PC-3 (cell line): ENCODE results near the gene ULK4. TPM values are rescaled to one million over a fixed set of nuclear protein-coding genes. Genes with fewer than 3 reads are reported as not detected.

Source experiments
- ATAC-seq: fragments of 200-7000 bp; cut with Tn5 transposase; 2 replicates; pipeline ENCODE4 v1.9.1; 2020; ENCODE audit warnings: mild to moderate bottlenecking, moderate library complexity
- BruUV-seq: library from RNA; stranded (reverse); fragments of 400-500 nt; replicated peaks from 2 replicates; lab custom pipeline; 2021; lab: Mats Ljungman, UMichigan
- CTCF ChIA-PET: fragments of 300-600 bp; sonication (Branson Sonifier 250); formaldehyde crosslinking; loops from one replicate; lab custom pipeline; 2022; ENCODE audit warnings: antibody characterized with exemption; lab: Charles Lee
- POLR2A ChIA-PET: fragments of 300-600 bp; sonication (Branson Sonifier 250); formaldehyde crosslinking; loops from one replicate; lab custom pipeline; 2022; ENCODE audit warnings: antibody characterized with exemption; ENCODE audit not compliant: unreplicated experiment; lab: Charles Lee
- DNase-seq: peaks from one replicate; pipeline ENCODE4 v3.0.0-alpha.2; 2015
- H2AFZ ChIP-seq: fragments of 300-600 bp; sonication (generic); 2 replicates; pipeline ENCODE4 v1.6.0; 2016; ENCODE audit warnings: antibody characterized with exemption, low read length
- H3F3A ChIP-seq: fragments of 300-600 bp; sonication (generic); one replicate; pipeline ENCODE4 v1.6.0; 2017; ENCODE audit warnings: antibody characterized with exemption, low read length, control low read depth, mild to moderate bottlenecking; ENCODE audit not compliant: unreplicated experiment
- H3K27ac ChIP-seq: fragments of 300-600 bp; sonication (generic); 2 replicates; pipeline ENCODE4 v1.5.1; 2016; ENCODE audit warnings: mild to moderate bottlenecking, low read length
- H3K27me3 ChIP-seq: fragments of 300-600 bp; sonication (generic); 2 replicates; pipeline ENCODE4 v1.6.1; 2016; ENCODE audit warnings: low read length, mixed read lengths
- H3K36me3 ChIP-seq: fragments of 300-600 bp; sonication (generic); 2 replicates; pipeline ENCODE4 v1.6.1; 2016; ENCODE audit warnings: low read depth, mixed run types, low read length, mixed read lengths
- H3K4me1 ChIP-seq: fragments of 300-600 bp; sonication (generic); 2 replicates; pipeline ENCODE4 v1.5.1; 2016; ENCODE audit warnings: low read length; ENCODE audit not compliant: insufficient read depth
- H3K4me2 ChIP-seq: fragments of 300-600 bp; sonication (generic); 2 replicates; pipeline ENCODE4 v1.6.0; 2016; ENCODE audit warnings: low read length
- H3K4me3 ChIP-seq: fragments of 300-600 bp; sonication (generic); 2 replicates; pipeline ENCODE4 v1.5.1; 2016; ENCODE audit warnings: mild to moderate bottlenecking, low read length, mixed read lengths
- H3K79me2 ChIP-seq: fragments of 300-600 bp; sonication (generic); 2 replicates; pipeline ENCODE4 v1.6.1; 2017; ENCODE audit warnings: low read length, mixed read lengths
- H3K9ac ChIP-seq: fragments of 300-600 bp; sonication (generic); 2 replicates; pipeline ENCODE4 v1.6.0; 2016; ENCODE audit warnings: mild to moderate bottlenecking, low read length
- H3K9me2 ChIP-seq: fragments of 300-600 bp; sonication (generic); replicated peaks from 2 replicates; pipeline ENCODE4 v1.6.1; 2016; ENCODE audit warnings: mixed run types, low read length, mixed read lengths
- H3K9me3 ChIP-seq: fragments of 300-600 bp; sonication (generic); 2 replicates; pipeline ENCODE4 v1.6.1; 2016; ENCODE audit warnings: low read length, mixed read lengths
- H4K20me1 ChIP-seq: fragments of 300-600 bp; sonication (generic); 2 replicates; pipeline ENCODE4 v1.6.1; 2016; ENCODE audit warnings: low read length, mixed read lengths
- EZH2 ChIP-seq: fragments of 300-600 bp; sonication (generic); IDR thresholded peaks from one replicate; pipeline ENCODE4 v1.6.1; 2017; ENCODE audit warnings: antibody characterized with exemption, mild to moderate bottlenecking, low read length; ENCODE audit not compliant: unreplicated experiment
- EZH2phosphoT487 ChIP-seq: fragments of 300-600 bp; sonication (generic); IDR thresholded peaks from 2 replicates; pipeline ENCODE4 v1.6.1; 2018; ENCODE audit warnings: mild to moderate bottlenecking, antibody characterized with exemption, low read length, borderline replicate concordance
- intact Hi-C: fragments of 100-400 bp; cut with micrococcal nuclease; formaldehyde crosslinking; loops from 2 replicates; pipeline ENCODE4 v1.9.0; 2023
- total RNA-seq: library from RNA; depleted of rRNA; stranded (reverse); fragments of >200 nt; gene quantifications from 2 replicates; pipeline ENCODE4 v1.2.3, GENCODE V29; 2014
- TF ChIP-seq, protein P1 (sequence below): fragments of 300-600 bp; sonication (generic); conservative IDR thresholded peaks from 2 replicates; pipeline ENCODE4 v1.5.1; 2017; ENCODE audit warnings: antibody characterized with exemption, low read depth, mild to moderate bottlenecking, low read length

The ULK4 gene
- total RNA-seq, 1 experiment from 2014 or later = 4.8 TPM

DNA sequence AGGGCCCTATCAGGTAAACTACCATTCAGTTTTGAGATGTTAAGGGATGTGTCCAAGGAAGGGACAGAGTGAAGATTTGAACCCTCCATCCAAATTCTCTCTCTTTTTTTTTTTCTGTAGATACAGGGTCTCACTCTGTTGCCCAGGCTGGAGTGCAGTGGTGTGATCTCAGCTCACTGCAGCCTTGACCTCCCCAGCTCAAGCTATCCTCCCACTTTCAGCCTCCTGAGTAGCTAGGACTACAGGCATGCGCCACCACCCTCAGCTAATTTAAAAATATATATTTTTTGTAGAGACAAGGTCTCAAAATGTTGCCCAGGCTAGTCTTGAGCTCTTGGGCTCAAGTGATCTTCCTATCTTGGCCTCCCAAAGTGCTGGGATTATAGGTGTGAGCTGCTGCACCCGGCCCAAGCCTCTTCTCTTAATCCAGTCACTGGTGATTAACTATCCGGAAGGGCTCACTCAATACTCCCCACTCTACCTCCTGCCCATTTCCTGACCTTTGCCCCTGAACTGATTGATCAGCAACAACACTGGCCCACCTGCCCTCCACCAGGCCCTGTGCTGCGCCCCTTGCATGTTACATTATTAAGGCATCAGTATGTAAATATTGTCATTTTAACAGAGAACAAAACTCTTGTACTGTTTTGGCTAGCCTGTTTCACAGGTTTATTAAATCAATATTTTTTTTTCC is 597.9 kb downstream of the ULK4 start:
- no peaks in the 10 kb centered on the region for H3K36me3 ChIP-seq
- H3K4me2 ChIP-seq = no peak overlapping the region
- no peak for ATAC-seq
- ChIA-PET POLR2A (no interaction called here), CTCF (no interaction called here)
- no peaks in the 10 kb centered on the region for H3K9me3 ChIP-seq
- H3K9me2 ChIP-seq = no peaks in the 10 kb centered on the region
- H3K4me1 ChIP-seq = peaks cover 11% of the 10 kb centered on the region
- no TSS peak for BruUV-seq
- no peaks in the 10 kb centered on the region for H3K27me3 ChIP-seq
- no peaks in the 10 kb centered on the region for H4K20me1 ChIP-seq
- H3K27ac ChIP-seq = no peak overlapping the region
- no peak overlapping the region for H3K9ac ChIP-seq
- no peak overlapping the region for H3K4me3 ChIP-seq
- intact Hi-C loops = loop anchor here (10.0 kb wide), 1 partner anchor 511 kb away; no protein-coding TSS in a partner anchor
- DNase-seq = no peak
- no peaks in the 10 kb centered on the region for H3K79me2 ChIP-seq
- TF ChIP-seq, protein P1, sequence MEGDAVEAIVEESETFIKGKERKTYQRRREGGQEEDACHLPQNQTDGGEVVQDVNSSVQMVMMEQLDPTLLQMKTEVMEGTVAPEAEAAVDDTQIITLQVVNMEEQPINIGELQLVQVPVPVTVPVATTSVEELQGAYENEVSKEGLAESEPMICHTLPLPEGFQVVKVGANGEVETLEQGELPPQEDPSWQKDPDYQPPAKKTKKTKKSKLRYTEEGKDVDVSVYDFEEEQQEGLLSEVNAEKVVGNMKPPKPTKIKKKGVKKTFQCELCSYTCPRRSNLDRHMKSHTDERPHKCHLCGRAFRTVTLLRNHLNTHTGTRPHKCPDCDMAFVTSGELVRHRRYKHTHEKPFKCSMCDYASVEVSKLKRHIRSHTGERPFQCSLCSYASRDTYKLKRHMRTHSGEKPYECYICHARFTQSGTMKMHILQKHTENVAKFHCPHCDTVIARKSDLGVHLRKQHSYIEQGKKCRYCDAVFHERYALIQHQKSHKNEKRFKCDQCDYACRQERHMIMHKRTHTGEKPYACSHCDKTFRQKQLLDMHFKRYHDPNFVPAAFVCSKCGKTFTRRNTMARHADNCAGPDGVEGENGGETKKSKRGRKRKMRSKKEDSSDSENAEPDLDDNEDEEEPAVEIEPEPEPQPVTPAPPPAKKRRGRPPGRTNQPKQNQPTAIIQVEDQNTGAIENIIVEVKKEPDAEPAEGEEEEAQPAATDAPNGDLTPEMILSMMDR = no peak
- TF ChIP-seq EZH2 (no peak), EZH2phosphoT487 (no peak)
- H2AFZ ChIP-seq = no peak overlapping the region
- H3F3A ChIP-seq = no peaks in the 10 kb centered on the region

DNA sequence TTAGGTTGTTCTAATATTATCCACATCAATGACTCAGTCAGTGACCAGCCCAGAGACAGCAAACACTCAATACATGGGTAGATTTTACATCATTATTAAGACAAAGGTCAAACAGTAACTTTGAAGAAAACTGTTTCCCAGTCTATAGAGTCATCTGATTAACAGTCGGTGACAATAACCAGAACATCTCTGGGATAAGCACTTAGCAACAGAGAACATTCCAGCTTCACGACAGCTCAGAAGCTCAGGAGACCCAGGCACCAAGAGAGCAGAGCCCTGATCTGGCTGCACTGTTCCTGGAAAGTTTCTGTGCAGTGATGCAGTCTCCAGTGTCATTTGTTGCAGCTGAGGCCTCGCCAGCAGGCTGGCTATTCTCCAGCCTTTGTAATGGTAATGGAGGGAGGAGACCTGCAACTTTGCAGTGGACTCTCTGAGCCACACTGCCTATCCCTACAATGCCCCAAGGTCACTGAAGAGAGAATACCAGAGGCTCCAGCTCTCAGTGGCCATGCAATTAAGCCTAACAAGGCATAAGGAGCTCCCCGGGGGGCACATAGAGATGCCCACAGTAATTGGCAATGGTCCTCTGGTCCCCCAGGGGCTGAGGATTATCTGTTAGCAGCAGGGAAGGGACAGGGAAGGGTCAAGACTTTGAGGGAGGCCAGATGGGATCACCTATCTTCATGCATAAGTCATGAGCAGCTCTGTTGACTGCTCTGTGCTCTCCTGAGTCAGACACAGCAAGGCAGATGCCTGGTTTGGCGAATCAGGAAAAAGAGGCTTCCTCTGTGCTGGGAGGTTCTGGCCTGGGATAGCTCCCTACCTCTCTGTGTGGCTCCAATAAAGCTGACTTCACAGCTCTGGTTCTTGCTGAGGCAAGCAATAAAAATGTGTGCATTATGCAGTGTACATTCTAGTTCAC is 599.0 kb downstream of the ULK4 start:
- Histone ChIP-seq H4K20me1 (no peaks in the 10 kb centered on the region), H3K4me3 (no peak overlapping the region), H3K27ac (no peak overlapping the region), H3K9me3 (no peaks in the 10 kb centered on the region), H3F3A (no peaks in the 10 kb centered on the region), H3K79me2 (no peaks in the 10 kb centered on the region), H2AFZ (no peak overlapping the region), H3K27me3 (no peaks in the 10 kb centered on the region), H3K4me2 (no peak overlapping the region), H3K9ac (no peak overlapping the region), H3K4me1 (peaks cover 11% of the 10 kb centered on the region), H3K9me2 (no peaks in the 10 kb centered on the region), H3K36me3 (no peaks in the 10 kb centered on the region)
- intact Hi-C loops = loop anchor here (10.0 kb wide), 1 partner anchor 512 kb away; no protein-coding TSS in a partner anchor
- no peak for DNase-seq
- ChIA-PET CTCF (no interaction called here), POLR2A (no interaction called here)
- TF ChIP-seq, protein P1 = no peak
- no peak for TF ChIP-seq EZH2phosphoT487
- no peak for TF ChIP-seq EZH2
- ATAC-seq = peak; percentile 70
- no TSS peak for BruUV-seq
